ENCODE data around the gene MRPS10. TPM values are rescaled to one million over a fixed set of nuclear protein-coding genes. Genes with fewer than 3 reads are reported as not detected.

Gene MRPS10
- total and polyA plus RNA-seq, 7 donors, result 27.7 to 41.4 (median 33.0) TPM

DNA sequence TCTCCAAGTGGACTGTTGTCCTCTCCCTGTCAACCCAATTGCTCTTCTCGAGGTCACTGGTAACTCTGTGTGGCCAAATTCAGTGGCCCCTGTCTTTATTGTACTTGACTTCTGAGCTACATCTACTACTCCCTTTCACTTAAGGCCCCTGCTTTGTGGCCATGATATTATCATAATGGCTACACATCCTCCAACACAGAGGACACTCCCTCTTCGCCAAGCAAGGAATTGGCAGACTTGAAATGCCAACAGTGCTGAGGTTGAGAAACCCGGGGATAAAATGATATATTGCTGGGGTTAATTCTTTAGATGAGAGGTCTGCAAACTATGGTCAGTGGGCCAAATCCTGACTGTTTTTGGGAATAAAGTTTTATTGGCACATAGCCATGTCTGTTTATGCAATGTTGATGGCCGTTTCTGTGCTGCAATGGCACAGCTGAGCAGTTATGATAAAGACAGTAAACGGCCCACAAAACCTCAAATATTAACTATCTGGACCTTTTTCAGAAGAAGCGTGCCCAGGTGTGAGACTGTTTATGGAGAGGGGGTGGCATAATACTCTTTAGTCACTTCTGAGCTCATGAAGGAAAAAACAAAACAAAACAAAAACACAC is 12.0 kb upstream of the MRPS10 start:
- 63 to 76% methylated on average over 6 of the region's 6 CpGs for WGBS, 2 donors
- no peak overlapping the region for H3K27ac ChIP-seq
- TF ChIP-seq EP300 (IDR thresholded peaks at IDR 0.05) (no peak), POLR2AphosphoS5 (IDR thresholded peaks at IDR 0.05) (no peak), POLR2A (IDR thresholded peaks at IDR 0.05) (no peak)
- TF ChIP-seq, protein P1, sequence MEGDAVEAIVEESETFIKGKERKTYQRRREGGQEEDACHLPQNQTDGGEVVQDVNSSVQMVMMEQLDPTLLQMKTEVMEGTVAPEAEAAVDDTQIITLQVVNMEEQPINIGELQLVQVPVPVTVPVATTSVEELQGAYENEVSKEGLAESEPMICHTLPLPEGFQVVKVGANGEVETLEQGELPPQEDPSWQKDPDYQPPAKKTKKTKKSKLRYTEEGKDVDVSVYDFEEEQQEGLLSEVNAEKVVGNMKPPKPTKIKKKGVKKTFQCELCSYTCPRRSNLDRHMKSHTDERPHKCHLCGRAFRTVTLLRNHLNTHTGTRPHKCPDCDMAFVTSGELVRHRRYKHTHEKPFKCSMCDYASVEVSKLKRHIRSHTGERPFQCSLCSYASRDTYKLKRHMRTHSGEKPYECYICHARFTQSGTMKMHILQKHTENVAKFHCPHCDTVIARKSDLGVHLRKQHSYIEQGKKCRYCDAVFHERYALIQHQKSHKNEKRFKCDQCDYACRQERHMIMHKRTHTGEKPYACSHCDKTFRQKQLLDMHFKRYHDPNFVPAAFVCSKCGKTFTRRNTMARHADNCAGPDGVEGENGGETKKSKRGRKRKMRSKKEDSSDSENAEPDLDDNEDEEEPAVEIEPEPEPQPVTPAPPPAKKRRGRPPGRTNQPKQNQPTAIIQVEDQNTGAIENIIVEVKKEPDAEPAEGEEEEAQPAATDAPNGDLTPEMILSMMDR (IDR thresholded peaks at IDR 0.05), result no peak
- H3K4me3 ChIP-seq, result no peak overlapping the region
- DNase-seq, result no peak
- H3K27me3 ChIP-seq, result no peaks in the 10 kb centered on the region
- no peaks in the 10 kb centered on the region for H3K4me1 ChIP-seq
- intact Hi-C loops (cut with DNase I), result no loop called here
- no peaks in the 10 kb centered on the region for H3K9me3 ChIP-seq
- peaks cover 0 to 48% (median 0%) of the 10 kb centered on the region in 4 donors for H3K36me3 ChIP-seq

DNA sequence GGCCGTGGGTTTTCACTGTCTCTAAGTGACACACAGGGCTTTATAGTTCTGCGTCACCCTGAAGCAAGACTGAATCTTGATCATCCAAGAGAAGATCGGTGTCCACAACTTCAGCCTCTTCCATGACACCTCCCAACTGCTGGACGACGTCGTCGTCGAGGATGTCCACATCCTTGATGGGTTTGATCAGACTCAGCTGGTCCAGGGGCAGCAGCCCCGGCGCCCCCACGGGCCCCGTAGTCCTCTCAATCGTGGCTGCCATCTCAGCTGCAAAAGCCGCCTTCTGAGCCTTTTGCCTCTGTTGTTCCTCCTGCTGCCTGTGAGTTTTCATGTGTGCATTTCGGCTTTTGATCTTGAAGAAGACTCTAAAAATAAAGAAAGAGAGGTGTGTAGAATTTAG is 10.6 kb upstream of the MRPS10 start:
- Histone ChIP-seq H3K27me3 (no peaks in the 10 kb centered on the region), H3K36me3 (peaks cover 0 to 47% (median 0%) of the 10 kb centered on the region in 4 donors), H3K4me3 (no peak overlapping the region), H3K27ac (no peak overlapping the region), H3K9me3 (no peaks in the 10 kb centered on the region), H3K4me1 (no peaks in the 10 kb centered on the region)
- WGBS, 2 donors, result 95 to 96% methylated on average over 15 of the region's 15 CpGs
- intact Hi-C loops (cut with DNase I), result no loop called here
- no peak for TF ChIP-seq POLR2A (IDR thresholded peaks at IDR 0.05)
- no peak for TF ChIP-seq POLR2AphosphoS5 (IDR thresholded peaks at IDR 0.05)
- TF ChIP-seq EP300 (IDR thresholded peaks at IDR 0.05), result no peak
- TF ChIP-seq, protein P1 (IDR thresholded peaks at IDR 0.05), result no peak
- DNase-seq, result no peak

DNA sequence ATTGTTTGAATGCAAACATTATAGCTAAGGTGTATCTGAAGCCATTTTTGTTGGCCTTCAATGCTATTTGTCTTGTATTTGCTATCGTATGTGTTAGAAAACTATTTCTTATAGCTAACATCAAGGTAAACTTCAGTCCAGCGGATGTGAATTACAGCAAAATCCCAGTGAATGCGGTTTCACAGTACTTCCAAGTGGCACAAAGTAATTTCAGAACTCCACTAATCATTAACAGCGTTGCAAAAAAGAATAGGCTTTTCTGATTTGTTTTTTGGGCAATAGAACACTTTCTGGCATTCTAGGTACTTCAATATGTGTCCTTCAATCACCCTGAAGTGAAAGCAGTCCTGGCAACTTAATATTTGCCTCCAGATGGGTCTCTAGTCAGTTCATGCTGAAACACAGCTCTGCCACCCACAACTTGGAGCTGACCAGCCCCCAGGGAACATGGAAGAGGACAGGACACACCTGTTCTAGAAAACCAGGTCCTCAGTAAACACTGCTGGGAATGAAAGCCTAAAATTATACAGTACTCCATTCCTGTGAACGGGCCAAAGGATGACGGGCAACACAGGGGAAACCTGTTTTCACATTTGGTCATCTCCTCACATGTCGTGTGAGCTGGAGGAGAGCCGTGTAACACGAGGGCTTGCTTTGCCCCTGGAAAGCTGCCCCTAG is 9.7 kb upstream of the MRPS10 start:
- Histone ChIP-seq H3K36me3 (peaks cover 0 to 40% (median 0%) of the 10 kb centered on the region in 4 donors), H3K27ac (peak overlapping the region in 1 of 4 donors; percentile 25)

DNA sequence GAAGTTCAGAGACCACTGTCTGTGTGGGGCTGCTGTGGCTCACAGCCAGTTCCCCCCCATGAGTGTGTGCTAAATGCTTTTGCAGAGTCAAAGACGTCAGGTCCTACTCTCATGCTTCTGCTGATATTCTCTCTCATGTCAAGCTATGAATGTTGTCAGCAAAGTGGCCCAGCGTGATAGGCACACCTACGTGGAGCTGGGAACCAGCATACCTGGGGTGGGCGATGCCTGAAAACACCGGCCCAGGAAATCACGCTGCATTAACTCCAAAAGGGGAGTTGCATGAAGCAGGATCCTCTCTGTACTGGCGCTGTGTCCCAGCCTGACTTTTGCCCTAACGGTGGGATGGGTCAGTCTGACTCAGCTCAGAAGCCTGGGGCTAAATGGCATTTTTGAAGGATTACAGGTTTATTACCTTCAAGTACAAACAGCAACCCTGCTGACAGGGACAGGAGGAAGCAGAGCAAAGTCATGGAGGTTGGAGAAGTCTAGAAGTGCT is 9.0 kb upstream of the MRPS10 start:
- intact Hi-C loops (cut with DNase I), result no loop called here
- DNase-seq, result no peak
- TF ChIP-seq, protein P1 (IDR thresholded peaks at IDR 0.05), result no peak
- TF ChIP-seq EP300 (IDR thresholded peaks at IDR 0.05) (no peak), POLR2A (IDR thresholded peaks at IDR 0.05) (no peak), POLR2AphosphoS5 (IDR thresholded peaks at IDR 0.05) (no peak)
- WGBS, 2 donors, result 16 to 64% methylated on average over 8 of the region's 8 CpGs
- Histone ChIP-seq H3K27me3 (no peaks in the 10 kb centered on the region), H3K4me1 (no peaks in the 10 kb centered on the region), H3K9me3 (no peaks in the 10 kb centered on the region), H3K27ac (peak overlapping the region in 1 of 4 donors; percentile 25), H3K4me3 (no peak overlapping the region), H3K36me3 (peaks cover 0 to 33% (median 0%) of the 10 kb centered on the region in 4 donors)

More for the DNA sequence above, 9.7 kb upstream of the MRPS10 start:
- no peaks in the 10 kb centered on the region for H3K27me3 ChIP-seq
- intact Hi-C loops (cut with DNase I), result no loop called here
- TF ChIP-seq EP300 (IDR thresholded peaks at IDR 0.05) (no peak), POLR2AphosphoS5 (IDR thresholded peaks at IDR 0.05) (no peak), POLR2A (IDR thresholded peaks at IDR 0.05) (no peak)
- TF ChIP-seq, protein P1 (IDR thresholded peaks at IDR 0.05), result no peak
- WGBS, 2 donors, result 31 to 74% methylated on average over 9 of the region's 9 CpGs
- H3K4me1 ChIP-seq, result no peaks in the 10 kb centered on the region
- no peak for DNase-seq
- no peaks in the 10 kb centered on the region for H3K9me3 ChIP-seq
- H3K4me3 ChIP-seq, result no peak overlapping the region
